AG04449 (cell line): Measurements from ENCODE around the gene HPRT1.

Experiments used
- CTCF ChIA-PET: fragments of 350-600 bp; formaldehyde crosslinking; extraction: SDS; loops from one replicate; lab custom pipeline; 2021; ENCODE audit warnings: antibody characterized with exemption; lab: Yijun Ruan, JAX
- POLR2A ChIA-PET: fragments of 400-600, 350-600 bp; formaldehyde crosslinking; extraction: SDS; loops from one replicate; lab custom pipeline; 2020; ENCODE audit warnings: antibody characterized with exemption, inconsistent platforms; lab: Yijun Ruan, JAX
- DNase-seq: peaks from one replicate; pipeline ENCODE4 v3.0.0-alpha.2; 2010; ENCODE audit warnings: low read depth, low spot score
- H3K4me3 ChIP-seq: 2 replicates; pipeline ENCODE4 v1.5.1; 2011; ENCODE audit warnings: low read depth, mild to moderate bottlenecking, control low read depth, low read length
- CTCF ChIP-seq: IDR thresholded peaks from one replicate; pipeline ENCODE4 v1.5.1; 2011; ENCODE audit warnings: mild to moderate bottlenecking, moderate library complexity, low read length, control low read depth, inconsistent platforms; ENCODE audit not compliant: insufficient read depth; ENCODE audit errors: missing control alignments

The HPRT1 gene

GRCh38 chrX:134525086-134525792 lies 65.3 kb downstream of the HPRT1 start:
- H3K4me3 ChIP-seq: no peak overlapping the region
- ChIA-PET POLR2A (no interaction called here), CTCF (interaction anchor here (1.6 kb wide), 1 partner anchor 257 kb away, joined by 4 read pairs; no protein-coding TSS in a partner anchor)
- DNase-seq: no peak
- TF ChIP-seq CTCF: no peak

- ChIA-PET POLR2A (interaction anchor here (0.6 kb wide), 1 partner anchor 116 kb away, joined by 3 read pairs; no protein-coding TSS in a partner anchor), CTCF (interaction anchor here (1.2 to 1.6 kb wide), 3 partner anchors 15 to 256 kb away, joined by 3 to 4 read pairs (median 4); no protein-coding TSS in a partner anchor)
- TF ChIP-seq CTCF: no peak
- no peak overlapping the region for H3K4me3 ChIP-seq
- DNase-seq: no peak
These were observed 66.4 kb downstream of the HPRT1 start for GRCh38 chrX:134526399-134526798.

- DNase-seq: no peak
- CTCF ChIA-PET: no interaction called here
- H3K4me3 ChIP-seq: no peak overlapping the region
- POLR2A ChIA-PET: no interaction called here
- TF ChIP-seq CTCF: no peak
These were observed 69.0 kb downstream of the HPRT1 start for GRCh38 chrX:134528960-134529359.

- CTCF ChIA-PET: no interaction called here
- no peak overlapping the region for H3K4me3 ChIP-seq
- POLR2A ChIA-PET: no interaction called here
- TF ChIP-seq CTCF: no peak
- no peak for DNase-seq
These were observed 69.5 kb downstream of the HPRT1 start for GRCh38 chrX:134529481-134529880.

GRCh38 chrX:134530845-134531244 lies 70.9 kb downstream of the HPRT1 start:
- ChIA-PET POLR2A (interaction anchor here (0.5 kb wide), 1 partner anchor 92 kb away, joined by 3 read pairs; no protein-coding TSS in a partner anchor), CTCF (no interaction called here)
- DNase-seq: no peak
- no peak for TF ChIP-seq CTCF
- H3K4me3 ChIP-seq: no peak overlapping the region

- POLR2A ChIA-PET: no interaction called here
- no peak for TF ChIP-seq CTCF
- H3K4me3 ChIP-seq: no peak overlapping the region
- no peak for DNase-seq
- CTCF ChIA-PET: no interaction called here
These were observed 73.4 kb downstream of the HPRT1 start for GRCh38 chrX:134533352-134533751.
